ENCODE measurements around the gene LRRC32. TPM values are rescaled to one million over a fixed set of nuclear protein-coding genes. Genes with fewer than 3 reads are reported as not detected.

Gene LRRC32
- total RNA-seq = 136 TPM
- long read RNA-seq, full-length matches to known transcripts = 13 of 81 reads
- long read RNA-seq, partial matches to known transcripts = 30 of 81 reads
- long read RNA-seq, other reads (novel, unspliced or antisense) = 38 of 81 reads

GRCh38 chr11:76670485-76671236 lies at the start of gene LRRC32:
Gene LRRC32, minus strand, starts transcription at chr11:76670747. Its CDS starts 4,793 bp downstream, at chr11:76665954.
- DNase-seq (ENCODE audit: low spot score) = no peak

GRCh38 chr11:76719686-76720085 lies 49.1 kb upstream of the LRRC32 start:
- DNase-seq (ENCODE audit: low spot score) = no peak

GRCh38 chr11:76719281-76719680 lies 48.7 kb upstream of the LRRC32 start:
- no peak for DNase-seq (ENCODE audit: low spot score)

- DNase-seq (ENCODE audit: low spot score) = no peak
Measured at GRCh38 chr11:76717816-76718215, 47.3 kb upstream of the LRRC32 start.

- no peak for DNase-seq (ENCODE audit: low spot score)
Measured at GRCh38 chr11:76717369-76717768, 46.8 kb upstream of the LRRC32 start.

GRCh38 chr11:76716268-76716667 lies 45.7 kb upstream of the LRRC32 start:
- no peak for DNase-seq (ENCODE audit: low spot score)

- no peak for DNase-seq (ENCODE audit: low spot score)
Measured at GRCh38 chr11:76714493-76714892, 43.9 kb upstream of the LRRC32 start.

- DNase-seq (ENCODE audit: low spot score) = no peak
Measured at GRCh38 chr11:76713499-76713898, 43.0 kb upstream of the LRRC32 start.

GRCh38 chr11:76712125-76712524 lies 41.6 kb upstream of the LRRC32 start:
- no peak for DNase-seq (ENCODE audit: low spot score)

GRCh38 chr11:76709756-76710155 lies 39.2 kb upstream of the LRRC32 start:
- DNase-seq (ENCODE audit: low spot score) = no peak

GRCh38 chr11:76708972-76709660 lies 38.6 kb upstream of the LRRC32 start:
- no peak for DNase-seq (ENCODE audit: low spot score)

- DNase-seq (ENCODE audit: low spot score) = no peak
Measured at GRCh38 chr11:76707293-76707825, 36.8 kb upstream of the LRRC32 start.

GRCh38 chr11:76706667-76707066 lies 36.1 kb upstream of the LRRC32 start:
- DNase-seq (ENCODE audit: low spot score) = no peak

- no peak for DNase-seq (ENCODE audit: low spot score)
Measured at GRCh38 chr11:76705826-76706225, 35.3 kb upstream of the LRRC32 start.

GRCh38 chr11:76704171-76704948 lies 33.8 kb upstream of the LRRC32 start:
- DNase-seq (ENCODE audit: low spot score) = no peak

- DNase-seq (ENCODE audit: low spot score) = no peak
Measured at GRCh38 chr11:76703707-76704106, 33.2 kb upstream of the LRRC32 start.

GRCh38 chr11:76702336-76703128 lies 32.0 kb upstream of the LRRC32 start:
- no peak for DNase-seq (ENCODE audit: low spot score)

GRCh38 chr11:76701294-76702040 lies 30.9 kb upstream of the LRRC32 start:
- DNase-seq (ENCODE audit: low spot score) = no peak

- no peak for DNase-seq (ENCODE audit: low spot score)
Measured at GRCh38 chr11:76700177-76701100, 29.9 kb upstream of the LRRC32 start.

All from mesenteric fat pad (tissue), 1 donor.